Measurements from ENCODE around the gene MYO19.
A peak's percentile ranks its signal among the peaks of the same experiment; 100 is the strongest.

Gene MYO19

DNA sequence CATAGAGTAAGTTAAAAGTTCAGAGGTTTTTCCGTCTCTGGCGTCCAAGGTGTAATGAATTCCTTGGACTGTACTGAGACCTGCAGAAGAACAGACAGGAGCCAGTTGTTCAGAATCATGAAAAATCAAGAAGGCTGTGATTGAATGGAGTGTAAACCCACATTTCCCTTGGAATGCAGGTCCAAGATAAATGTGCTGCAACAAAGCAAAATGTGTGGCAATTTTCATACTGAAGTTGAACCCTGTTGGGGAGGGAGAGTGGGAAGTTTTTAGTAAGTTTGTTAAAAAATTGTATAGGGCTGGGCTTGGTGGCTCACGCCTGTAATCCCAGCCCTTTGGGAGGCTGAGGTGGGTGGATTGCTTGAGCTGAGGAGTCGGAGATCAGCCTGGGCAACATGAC lies 31.4 kb upstream of the MYO19 start:
- Mint-ChIP-seq H3K27ac (no peak overlapping the region), H3K9me3 (no peaks in the 10 kb centered on the region), H3K27me3 (ENCODE audit: low read depth) (no peaks in the 10 kb centered on the region), H3K36me3 (ENCODE audit: low read depth) (peaks cover 70% of the 10 kb centered on the region), H3K4me1 (no peaks in the 10 kb centered on the region), H3K4me3 (no peak overlapping the region)
- TF ChIP-seq, protein P1, sequence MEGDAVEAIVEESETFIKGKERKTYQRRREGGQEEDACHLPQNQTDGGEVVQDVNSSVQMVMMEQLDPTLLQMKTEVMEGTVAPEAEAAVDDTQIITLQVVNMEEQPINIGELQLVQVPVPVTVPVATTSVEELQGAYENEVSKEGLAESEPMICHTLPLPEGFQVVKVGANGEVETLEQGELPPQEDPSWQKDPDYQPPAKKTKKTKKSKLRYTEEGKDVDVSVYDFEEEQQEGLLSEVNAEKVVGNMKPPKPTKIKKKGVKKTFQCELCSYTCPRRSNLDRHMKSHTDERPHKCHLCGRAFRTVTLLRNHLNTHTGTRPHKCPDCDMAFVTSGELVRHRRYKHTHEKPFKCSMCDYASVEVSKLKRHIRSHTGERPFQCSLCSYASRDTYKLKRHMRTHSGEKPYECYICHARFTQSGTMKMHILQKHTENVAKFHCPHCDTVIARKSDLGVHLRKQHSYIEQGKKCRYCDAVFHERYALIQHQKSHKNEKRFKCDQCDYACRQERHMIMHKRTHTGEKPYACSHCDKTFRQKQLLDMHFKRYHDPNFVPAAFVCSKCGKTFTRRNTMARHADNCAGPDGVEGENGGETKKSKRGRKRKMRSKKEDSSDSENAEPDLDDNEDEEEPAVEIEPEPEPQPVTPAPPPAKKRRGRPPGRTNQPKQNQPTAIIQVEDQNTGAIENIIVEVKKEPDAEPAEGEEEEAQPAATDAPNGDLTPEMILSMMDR (IDR thresholded peaks at IDR 0.05; ENCODE audit: unreplicated experiment in 3 of 3): no peak

DNA sequence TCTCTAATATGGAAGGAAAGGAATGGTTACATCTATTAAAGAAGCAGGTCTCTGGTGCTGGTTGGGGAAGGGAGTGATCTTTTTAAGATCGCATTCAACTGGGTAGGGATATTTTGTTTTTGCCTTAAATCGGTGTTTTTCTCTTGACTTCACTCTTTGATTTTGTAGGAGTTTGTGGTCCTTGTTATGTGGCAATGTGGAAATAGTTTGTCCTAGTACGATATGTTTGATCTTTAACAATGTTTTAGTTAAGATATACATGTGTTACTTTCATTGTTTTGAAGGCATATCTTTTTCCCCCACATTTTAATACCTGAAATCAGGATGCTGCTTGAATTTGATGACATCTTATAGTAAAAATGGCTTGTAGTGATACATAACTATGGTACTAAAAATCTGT lies 18.8 kb upstream of the MYO19 start:
- no peak overlapping the region for H3K4me3 Mint-ChIP-seq
- no peaks in the 10 kb centered on the region for H3K27me3 Mint-ChIP-seq (ENCODE audit: low read depth)
- H3K36me3 Mint-ChIP-seq (ENCODE audit: low read depth): peaks cover 33% of the 10 kb centered on the region
- H3K27ac Mint-ChIP-seq: no peak overlapping the region
- H3K9me3 Mint-ChIP-seq: no peaks in the 10 kb centered on the region
- TF ChIP-seq, protein P1 (IDR thresholded peaks at IDR 0.05; ENCODE audit: unreplicated experiment in 3 of 3): no peak
- H3K4me1 Mint-ChIP-seq: peaks cover 4% of the 10 kb centered on the region

DNA sequence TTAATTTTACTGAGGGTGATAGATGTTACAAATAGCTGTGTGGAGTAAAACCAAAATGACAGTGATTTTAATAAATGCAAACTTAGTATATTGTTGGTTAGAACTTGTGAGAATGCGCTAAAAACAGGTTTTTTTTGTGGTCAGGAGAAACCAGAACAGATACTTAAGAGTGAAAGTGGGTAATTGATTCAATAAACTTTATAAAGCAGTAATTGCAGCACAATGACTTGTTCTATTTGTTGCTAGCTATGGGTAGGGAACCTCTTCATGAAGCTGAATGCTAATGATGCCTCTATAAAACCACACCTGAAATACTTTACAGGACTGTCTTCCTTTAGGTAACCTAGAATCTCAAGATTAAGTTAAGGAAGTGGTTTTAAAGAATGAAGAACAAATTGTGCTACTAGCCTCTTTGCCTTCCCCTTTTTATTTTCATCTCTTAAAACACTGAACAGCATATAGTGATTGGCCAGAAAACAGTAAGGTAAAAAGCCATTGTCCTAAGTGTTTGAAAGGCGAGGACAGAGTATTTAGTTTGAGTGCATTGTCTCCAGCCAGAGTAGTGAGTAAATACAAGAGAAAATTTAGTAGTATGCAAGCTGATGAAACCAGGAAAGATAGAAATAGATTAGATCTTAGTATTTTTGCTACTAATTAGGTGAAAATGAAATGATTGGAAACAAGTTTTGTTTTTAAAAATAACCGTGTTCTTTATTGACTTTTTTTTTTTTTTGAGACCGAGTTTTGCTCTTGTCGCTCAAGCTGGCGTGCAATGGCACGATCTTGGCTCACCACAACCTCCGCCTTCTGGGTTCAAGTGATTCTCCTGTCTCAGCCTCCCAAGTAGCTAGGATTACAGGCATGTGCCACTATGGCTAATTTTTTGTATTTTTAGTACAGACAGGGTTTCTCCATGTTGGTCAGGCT lies 16.1 kb upstream of the MYO19 start:
- Mint-ChIP-seq H3K4me1 (peaks cover 23% of the 10 kb centered on the region), H3K27ac (no peak overlapping the region), H3K9me3 (no peaks in the 10 kb centered on the region), H3K36me3 (ENCODE audit: low read depth) (peaks cover 20% of the 10 kb centered on the region), H3K27me3 (ENCODE audit: low read depth) (no peaks in the 10 kb centered on the region), H3K4me3 (no peak overlapping the region)
- TF ChIP-seq, protein P1 (IDR thresholded peaks at IDR 0.05; ENCODE audit: unreplicated experiment in 3 of 3): no peak

DNA sequence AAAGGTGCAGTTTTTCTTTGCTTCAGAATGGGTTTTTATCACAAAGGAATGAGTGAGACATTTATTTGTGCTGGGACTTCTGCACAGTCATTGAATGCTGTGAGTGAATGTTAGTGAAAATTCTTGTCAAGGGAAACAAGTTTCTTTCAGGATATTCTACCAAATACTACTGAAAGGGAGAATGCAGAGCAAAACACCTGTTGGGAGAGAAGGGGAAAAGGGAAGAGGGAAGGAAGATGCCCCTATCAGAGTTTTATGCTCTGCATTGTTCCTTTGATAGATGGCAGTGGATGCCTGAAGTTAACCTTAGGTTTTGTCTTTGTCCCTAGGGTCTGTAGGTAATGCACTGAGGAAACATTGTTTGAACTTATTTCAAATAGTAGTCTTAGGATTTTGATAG lies 13.1 kb upstream of the MYO19 start:
- TF ChIP-seq, protein P1 (IDR thresholded peaks at IDR 0.05; ENCODE audit: unreplicated experiment in 3 of 3): no peak
- Mint-ChIP-seq H3K4me1 (peaks cover 31% of the 10 kb centered on the region), H3K36me3 (ENCODE audit: low read depth) (peaks cover 13% of the 10 kb centered on the region), H3K27me3 (ENCODE audit: low read depth) (no peaks in the 10 kb centered on the region), H3K27ac (peak overlapping the region; percentile 10 to 55 (median 39)), H3K9me3 (no peaks in the 10 kb centered on the region), H3K4me3 (peak overlapping the region; percentile 63 to 95 (median 88))

DNA sequence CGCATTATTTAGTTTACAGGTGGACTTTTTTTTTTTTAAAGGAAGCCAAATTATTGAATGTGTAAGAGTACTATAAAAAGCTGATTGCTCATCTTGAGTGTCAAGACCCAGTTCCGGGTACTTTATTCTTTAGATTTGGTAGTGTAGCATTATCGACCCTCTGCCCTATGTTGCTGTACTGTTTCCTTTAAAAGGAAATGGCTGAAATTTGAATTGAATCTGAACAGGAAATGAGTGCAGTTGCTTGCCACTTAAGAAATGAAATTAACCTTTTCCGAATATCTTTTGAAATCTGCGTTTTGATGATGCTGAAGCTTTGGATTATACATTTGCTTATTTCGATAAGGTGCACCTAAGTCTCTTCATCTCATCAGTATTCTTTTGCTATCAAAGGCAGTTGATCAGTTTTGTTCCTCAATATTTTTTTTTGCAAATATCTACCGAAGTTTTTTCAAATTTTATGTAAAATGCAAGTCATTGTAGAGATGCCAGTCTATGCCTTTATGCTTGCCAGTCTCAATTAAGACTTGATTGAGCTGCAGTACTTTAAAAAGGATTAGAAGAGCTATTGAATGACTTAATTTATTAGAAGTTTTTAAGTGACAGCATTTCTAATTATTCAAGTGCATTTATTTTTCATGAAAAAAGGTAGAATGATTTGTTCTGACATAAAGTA lies 11.9 kb upstream of the MYO19 start:
- Mint-ChIP-seq H3K27ac (peak overlapping the region; percentile 94 to 100 (median 100)), H3K36me3 (ENCODE audit: low read depth) (peaks cover 13% of the 10 kb centered on the region), H3K9me3 (no peaks in the 10 kb centered on the region), H3K4me1 (peaks cover 31% of the 10 kb centered on the region), H3K4me3 (peak overlapping the region; percentile 88 to 95 (median 90)), H3K27me3 (ENCODE audit: low read depth) (no peaks in the 10 kb centered on the region)
- TF ChIP-seq, protein P1 (IDR thresholded peaks at IDR 0.05; ENCODE audit: unreplicated experiment in 3 of 3): no peak

Measured in nephron (organoid).